ENCODE measurements around the gene GOLGA1. TPM values are rescaled to one million over a fixed set of nuclear protein-coding genes. Genes with fewer than 3 reads are reported as not detected.

The GOLGA1 gene
- total and polyA plus RNA-seq, 9 of the 15 experiments (the other 6 are each of a cell fraction or from before 2014, with no cell fraction given) = 2.9 to 15.9 (median 8.5) TPM

GRCh38 chr9:124964604-124965003 is 23.7 kb upstream of the GOLGA1 start (continued):
- peak in 1 of 3 experiments; percentile 39; a peak in 1 of 6 replicates for TF ChIP-seq ZBTB11 (CRISPR knock-in tag; IDR thresholded peaks at IDR 0.05)
- TF ChIP-seq, protein P1, sequence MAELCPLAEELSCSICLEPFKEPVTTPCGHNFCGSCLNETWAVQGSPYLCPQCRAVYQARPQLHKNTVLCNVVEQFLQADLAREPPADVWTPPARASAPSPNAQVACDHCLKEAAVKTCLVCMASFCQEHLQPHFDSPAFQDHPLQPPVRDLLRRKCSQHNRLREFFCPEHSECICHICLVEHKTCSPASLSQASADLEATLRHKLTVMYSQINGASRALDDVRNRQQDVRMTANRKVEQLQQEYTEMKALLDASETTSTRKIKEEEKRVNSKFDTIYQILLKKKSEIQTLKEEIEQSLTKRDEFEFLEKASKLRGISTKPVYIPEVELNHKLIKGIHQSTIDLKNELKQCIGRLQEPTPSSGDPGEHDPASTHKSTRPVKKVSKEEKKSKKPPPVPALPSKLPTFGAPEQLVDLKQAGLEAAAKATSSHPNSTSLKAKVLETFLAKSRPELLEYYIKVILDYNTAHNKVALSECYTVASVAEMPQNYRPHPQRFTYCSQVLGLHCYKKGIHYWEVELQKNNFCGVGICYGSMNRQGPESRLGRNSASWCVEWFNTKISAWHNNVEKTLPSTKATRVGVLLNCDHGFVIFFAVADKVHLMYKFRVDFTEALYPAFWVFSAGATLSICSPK (IDR thresholded peaks at IDR 0.05; ENCODE audit: borderline replicate concordance) = no peak
- TF ChIP-seq, protein P2, sequence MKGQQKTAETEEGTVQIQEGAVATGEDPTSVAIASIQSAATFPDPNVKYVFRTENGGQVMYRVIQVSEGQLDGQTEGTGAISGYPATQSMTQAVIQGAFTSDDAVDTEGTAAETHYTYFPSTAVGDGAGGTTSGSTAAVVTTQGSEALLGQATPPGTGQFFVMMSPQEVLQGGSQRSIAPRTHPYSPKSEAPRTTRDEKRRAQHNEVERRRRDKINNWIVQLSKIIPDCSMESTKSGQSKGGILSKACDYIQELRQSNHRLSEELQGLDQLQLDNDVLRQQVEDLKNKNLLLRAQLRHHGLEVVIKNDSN (CRISPR knock-in tag; IDR thresholded peaks at IDR 0.05) = no peak
- no peak for TF ChIP-seq ZNF445 (CRISPR knock-in tag; IDR thresholded peaks at IDR 0.05; ENCODE audit: low read depth)
- no peak for TF ChIP-seq SUPT5H (IDR thresholded peaks at IDR 0.05)
- no peak for TF ChIP-seq ZNF277 (CRISPR knock-in tag; IDR thresholded peaks at IDR 0.05; ENCODE audit: borderline replicate concordance)
- TF ChIP-seq ZNF324 (CRISPR knock-in tag; IDR thresholded peaks at IDR 0.05) = no peak
- no peak for TF ChIP-seq FOXJ2 (tag; IDR thresholded peaks at IDR 0.05)
- no peak for TF ChIP-seq CBFB (CRISPR knock-in tag; IDR thresholded peaks at IDR 0.05)
- no peak for TF ChIP-seq POU5F1 (IDR thresholded peaks at IDR 0.05; ENCODE audit: borderline replicate concordance, low read depth, low read length, partially characterized antibody)
- TF ChIP-seq BRD4 (IDR thresholded peaks at IDR 0.05) = no peak
- no peak for TF ChIP-seq SMAD1 (IDR thresholded peaks at IDR 0.05; ENCODE audit: low read depth, low read length, partially characterized antibody)
- TF ChIP-seq BACH1 (tag; IDR thresholded peaks at IDR 0.05) = no peak
- no peak for TF ChIP-seq EWSR1 (IDR thresholded peaks at IDR 0.05; ENCODE audit: borderline replicate concordance, low read depth, partially characterized antibody)
- TF ChIP-seq PURB (CRISPR knock-in tag; IDR thresholded peaks at IDR 0.05; ENCODE audit: low read depth) = no peak
- no peak for TF ChIP-seq ETV5 (CRISPR knock-in tag; IDR thresholded peaks at IDR 0.05; ENCODE audit: low read depth)
- TF ChIP-seq CBX8 (IDR thresholded peaks at IDR 0.05; ENCODE audit: borderline replicate concordance, extremely low read depth, low read depth, low read length, poor library complexity, severe bottlenecking) = no peak
- TF ChIP-seq TEAD4 (IDR thresholded peaks at IDR 0.05; ENCODE audit: low read length) = peak; percentile 98
- TF ChIP-seq TEAD4 (CRISPR knock-in tag; IDR thresholded peaks at IDR 0.05; ENCODE audit: borderline replicate concordance) = no peak
- peak; percentile 87 for TF ChIP-seq SMAD4 (CRISPR knock-in tag; conservative IDR thresholded peaks at IDR 0.05)
- no peak for TF ChIP-seq BCL6 (CRISPR knock-in tag; IDR thresholded peaks at IDR 0.05)
- TF ChIP-seq KLF10 (CRISPR knock-in tag; IDR thresholded peaks at IDR 0.05) = no peak
